SU-DHL-6 (cell line): Measurements from ENCODE around the gene ANKH.

Experiments
- EZH2phosphoT487 ChIP-seq: fragments of 200-600 bp; sonication (generic), shearing (Covaris generic); conservative IDR thresholded peaks from 2 replicates; pipeline ENCODE4 v1.6.1; 2018; ENCODE audit warnings: mild to moderate bottlenecking, antibody characterized with exemption, low read length, moderate library complexity, mixed read lengths
- TF ChIP-seq, protein P1 (sequence below): fragments of 200-600 bp; sonication (generic); IDR thresholded peaks from one replicate; pipeline ENCODE4 v1.5.1; 2017; ENCODE audit warnings: antibody characterized with exemption, mild to moderate bottlenecking, low read length, moderate library complexity; ENCODE audit not compliant: insufficient read depth, poor library complexity, severe bottlenecking

- TF ChIP-seq, protein P1, sequence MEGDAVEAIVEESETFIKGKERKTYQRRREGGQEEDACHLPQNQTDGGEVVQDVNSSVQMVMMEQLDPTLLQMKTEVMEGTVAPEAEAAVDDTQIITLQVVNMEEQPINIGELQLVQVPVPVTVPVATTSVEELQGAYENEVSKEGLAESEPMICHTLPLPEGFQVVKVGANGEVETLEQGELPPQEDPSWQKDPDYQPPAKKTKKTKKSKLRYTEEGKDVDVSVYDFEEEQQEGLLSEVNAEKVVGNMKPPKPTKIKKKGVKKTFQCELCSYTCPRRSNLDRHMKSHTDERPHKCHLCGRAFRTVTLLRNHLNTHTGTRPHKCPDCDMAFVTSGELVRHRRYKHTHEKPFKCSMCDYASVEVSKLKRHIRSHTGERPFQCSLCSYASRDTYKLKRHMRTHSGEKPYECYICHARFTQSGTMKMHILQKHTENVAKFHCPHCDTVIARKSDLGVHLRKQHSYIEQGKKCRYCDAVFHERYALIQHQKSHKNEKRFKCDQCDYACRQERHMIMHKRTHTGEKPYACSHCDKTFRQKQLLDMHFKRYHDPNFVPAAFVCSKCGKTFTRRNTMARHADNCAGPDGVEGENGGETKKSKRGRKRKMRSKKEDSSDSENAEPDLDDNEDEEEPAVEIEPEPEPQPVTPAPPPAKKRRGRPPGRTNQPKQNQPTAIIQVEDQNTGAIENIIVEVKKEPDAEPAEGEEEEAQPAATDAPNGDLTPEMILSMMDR = no peak
- no peak for TF ChIP-seq EZH2phosphoT487
These were observed 152.8 kb downstream of the ANKH start for GRCh38 chr5:14718778-14719177.
